Mucosa of rectum (tissue), 2 donors: ENCODE results near the gene HDAC11.
"Not testable (repeated sequence)": the region's sequence is repeated elsewhere in the genome, so short reads cannot be mapped to it uniquely, and the experiment has no call there.

Experiments
- H3K27ac ChIP-seq, 2 donors: one replicate each; pipeline ENCODE4 v1.7.0; 2013; ENCODE audit warnings: inconsistent platforms in 2 of 2, low read depth in 2 of 2, low read length in 2 of 2
- H3K27me3 ChIP-seq, 2 donors: one replicate each; pipeline ENCODE4 v1.7.0; 2013; ENCODE audit warnings: low read length in 2 of 2; ENCODE audit not compliant: control insufficient read depth in 2 of 2, insufficient read depth in 2 of 2
- H3K36me3 ChIP-seq, 2 donors: one replicate each; pipeline ENCODE4 v1.7.0; 2013; ENCODE audit warnings: low read length in 2 of 2; ENCODE audit not compliant: control insufficient read depth in 2 of 2, insufficient read depth in 2 of 2
- H3K4me1 ChIP-seq, 2 donors: one replicate each; pipeline ENCODE4 v1.7.0; 2013; ENCODE audit warnings: low read length in 2 of 2, mild to moderate bottlenecking in 1 of 2; ENCODE audit not compliant: control insufficient read depth in 2 of 2, insufficient read depth in 2 of 2
- H3K4me3 ChIP-seq, 2 donors: one replicate each; pipeline ENCODE4 v1.7.0; 2013; ENCODE audit warnings: low read length in 2 of 2
- H3K9ac ChIP-seq, 2 donors: one replicate each; pipeline ENCODE4 v1.7.0; 2013; ENCODE audit warnings: low read length in 2 of 2, low read depth in 1 of 2, mild to moderate bottlenecking in 1 of 2
- H3K9me3 ChIP-seq, 2 donors: one replicate each; pipeline ENCODE4 v1.7.0; 2013; ENCODE audit warnings: low read length in 2 of 2; ENCODE audit not compliant: control insufficient read depth in 2 of 2
- donor health status: healthy.
- donor health status: Normal muscosa, but diverticular disease.

Gene HDAC11

DNA sequence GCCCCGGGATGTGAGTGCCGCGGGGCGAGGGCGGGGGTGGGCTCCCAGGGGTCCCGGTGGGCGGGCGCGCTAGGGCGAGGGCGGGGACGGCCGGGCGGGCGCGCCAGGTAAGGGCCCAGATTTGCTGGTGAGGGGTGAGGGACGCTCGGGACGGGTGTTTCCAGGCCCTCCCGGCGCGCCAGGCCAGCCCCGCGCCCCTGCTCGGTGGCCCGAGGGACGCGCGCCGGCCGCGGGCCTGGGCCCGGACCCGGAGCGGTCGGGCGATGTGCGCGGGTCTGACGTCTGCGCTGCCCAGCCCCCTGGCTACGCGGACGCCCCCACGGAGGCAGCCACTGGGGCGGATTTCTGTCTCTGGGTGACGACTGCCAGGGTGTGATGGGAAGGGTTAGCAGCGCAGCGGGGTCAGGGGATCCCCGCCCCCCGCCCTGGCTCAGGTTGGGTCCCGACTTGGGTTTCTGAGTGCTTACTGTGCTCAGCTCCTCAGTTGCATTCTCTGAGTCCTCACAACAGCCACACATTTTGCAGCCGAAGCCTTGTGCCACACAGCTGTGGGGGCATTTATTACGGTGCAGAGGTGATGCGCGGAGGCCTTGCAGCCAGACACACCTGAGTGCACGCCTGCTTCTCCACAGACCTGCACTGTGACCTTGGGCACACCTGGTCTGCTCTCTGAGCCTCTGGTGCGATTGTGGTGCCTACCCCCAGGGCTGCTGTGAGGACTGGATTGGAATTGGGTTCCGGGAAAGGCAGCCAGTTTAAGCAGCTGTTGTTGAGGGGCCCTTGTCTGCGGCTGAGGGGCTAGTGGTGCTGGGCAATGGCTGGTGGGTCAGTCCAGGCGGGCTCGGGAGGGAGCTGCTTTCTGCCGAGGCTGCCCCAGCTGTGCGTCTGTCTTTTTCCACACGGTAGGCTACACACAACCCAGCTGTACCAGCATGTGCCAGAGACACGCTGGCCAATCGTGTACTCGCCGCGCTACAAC, 523 bp downstream of the HDAC11 start:
- Histone ChIP-seq H3K4me1 (peaks cover 19 to 28% of the 10 kb centered on the region in 2 donors), H3K4me3 (peak overlapping the region; percentile 68 to 79), H3K27ac (peak overlapping the region in 1 of 2 donors; percentile 43), H3K9me3 (no peaks in the 10 kb centered on the region), H3K9ac (peak overlapping the region; percentile 66 to 77), H3K36me3 (no peaks in the 10 kb centered on the region), H3K27me3 (no peaks in the 10 kb centered on the region)

DNA sequence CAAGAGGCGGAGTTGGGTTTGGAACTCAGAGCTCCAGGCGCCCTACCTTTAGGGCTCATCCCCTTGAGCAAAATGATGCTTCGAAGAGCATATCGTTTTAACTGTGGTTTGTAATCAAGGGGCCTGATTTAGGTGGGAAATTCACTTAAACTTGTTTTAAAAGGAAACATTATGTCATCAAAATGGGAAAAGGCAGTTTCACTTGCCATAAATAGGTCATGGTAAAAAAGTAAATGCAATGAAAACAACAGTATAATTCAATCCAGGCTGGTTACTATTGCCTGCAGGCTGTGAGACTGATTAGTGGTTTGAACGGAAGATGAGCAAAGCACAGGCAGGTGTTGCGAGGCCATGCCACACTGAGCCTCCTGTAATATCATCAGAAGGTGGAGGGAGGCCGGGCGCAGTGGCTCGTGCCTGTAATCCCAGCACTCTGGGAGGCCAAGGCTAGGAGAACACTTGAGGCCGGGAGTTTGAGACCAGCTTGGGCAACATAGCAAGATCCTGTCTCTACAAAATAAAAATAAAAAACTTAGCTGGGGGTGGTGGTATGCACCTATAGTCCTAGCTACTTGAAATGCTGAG, 2.1 kb downstream of the HDAC11 start:
- H3K9me3 ChIP-seq, result no peaks in the 10 kb centered on the region
- H3K27ac ChIP-seq, result no peak overlapping the region
- peaks cover 0 to 4% of the 10 kb centered on the region in 2 donors for H3K36me3 ChIP-seq
- no peaks in the 10 kb centered on the region for H3K27me3 ChIP-seq
- no peak overlapping the region for H3K4me3 ChIP-seq
- H3K9ac ChIP-seq, result no peak overlapping the region
- peaks cover 21 to 28% of the 10 kb centered on the region in 2 donors for H3K4me1 ChIP-seq

DNA sequence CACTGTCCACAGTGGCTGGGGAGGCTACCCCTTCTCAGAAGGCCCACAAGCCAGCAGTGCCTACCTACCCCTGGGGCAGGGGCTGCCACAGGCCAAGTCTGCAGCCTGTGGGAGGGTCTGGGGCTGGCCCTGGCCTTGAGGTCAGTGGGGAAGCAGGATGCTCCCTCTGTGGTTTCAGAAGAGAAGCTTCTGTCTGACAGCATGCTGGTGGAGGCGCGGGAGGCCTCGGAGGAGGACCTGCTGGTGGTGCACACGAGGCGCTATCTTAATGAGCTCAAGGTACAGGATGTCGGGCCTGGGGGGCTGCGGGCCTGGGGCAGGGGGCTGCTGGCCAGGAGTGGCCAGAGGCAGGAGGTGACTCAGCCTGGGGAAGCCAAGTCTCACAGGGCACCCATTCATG, 3.2 kb downstream of the HDAC11 start:
- peaks cover 21 to 28% of the 10 kb centered on the region in 2 donors for H3K4me1 ChIP-seq
- H3K4me3 ChIP-seq, result no peak overlapping the region
- H3K27ac ChIP-seq, result no peak overlapping the region

DNA sequence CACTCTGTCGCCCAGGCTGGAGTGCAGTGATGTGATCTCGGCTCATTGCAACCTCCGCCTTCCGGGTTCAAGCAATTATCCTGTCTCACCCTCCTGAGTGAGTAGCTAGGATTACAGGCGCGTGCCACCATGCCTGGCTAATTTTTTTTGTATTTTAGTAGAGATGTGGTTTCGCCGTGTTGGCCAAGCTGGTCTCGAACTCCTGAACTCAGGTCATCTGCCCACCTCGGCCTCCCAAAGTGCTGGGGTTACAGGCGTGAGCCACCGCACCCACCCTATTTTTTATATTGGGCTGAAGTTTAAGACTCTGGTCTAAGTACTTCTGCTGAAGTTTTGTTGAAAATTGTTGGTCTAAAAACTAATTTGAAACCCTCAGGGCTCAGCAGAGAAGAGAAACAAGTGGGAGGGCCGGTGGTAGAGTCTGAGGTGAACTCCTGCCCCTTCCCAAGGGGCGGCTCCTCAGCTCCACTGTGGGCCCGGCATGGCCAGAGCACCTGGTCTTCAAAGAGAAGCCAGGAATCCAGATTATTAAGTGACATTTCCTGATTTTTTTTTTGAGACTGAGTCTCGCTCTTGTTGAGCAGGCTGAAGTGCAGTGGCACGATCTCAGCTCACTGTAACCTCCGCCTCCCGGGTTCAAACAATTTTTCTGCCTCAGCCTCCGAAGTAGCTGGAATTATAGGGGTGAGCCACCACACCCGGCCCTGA, 4.0 kb downstream of the HDAC11 start:
- no peaks in the 10 kb centered on the region for H3K9me3 ChIP-seq
- peaks cover 21 to 26% of the 10 kb centered on the region in 2 donors for H3K4me1 ChIP-seq
- peak overlapping the region; percentile 41 to 60 for H3K9ac ChIP-seq
- no peak overlapping the region for H3K4me3 ChIP-seq
- H3K27ac ChIP-seq, result peak overlapping the region; percentile 92 to 93
- H3K36me3 ChIP-seq, result peaks cover 3 to 4% of the 10 kb centered on the region in 2 donors
- H3K27me3 ChIP-seq, result no peaks in the 10 kb centered on the region

More for the DNA sequence above, 3.2 kb downstream of the HDAC11 start:
- H3K9ac ChIP-seq, result no peak overlapping the region
- no peaks in the 10 kb centered on the region for H3K9me3 ChIP-seq
- no peaks in the 10 kb centered on the region for H3K27me3 ChIP-seq
- peaks cover under 1 to 4% of the 10 kb centered on the region in 2 donors for H3K36me3 ChIP-seq

DNA sequence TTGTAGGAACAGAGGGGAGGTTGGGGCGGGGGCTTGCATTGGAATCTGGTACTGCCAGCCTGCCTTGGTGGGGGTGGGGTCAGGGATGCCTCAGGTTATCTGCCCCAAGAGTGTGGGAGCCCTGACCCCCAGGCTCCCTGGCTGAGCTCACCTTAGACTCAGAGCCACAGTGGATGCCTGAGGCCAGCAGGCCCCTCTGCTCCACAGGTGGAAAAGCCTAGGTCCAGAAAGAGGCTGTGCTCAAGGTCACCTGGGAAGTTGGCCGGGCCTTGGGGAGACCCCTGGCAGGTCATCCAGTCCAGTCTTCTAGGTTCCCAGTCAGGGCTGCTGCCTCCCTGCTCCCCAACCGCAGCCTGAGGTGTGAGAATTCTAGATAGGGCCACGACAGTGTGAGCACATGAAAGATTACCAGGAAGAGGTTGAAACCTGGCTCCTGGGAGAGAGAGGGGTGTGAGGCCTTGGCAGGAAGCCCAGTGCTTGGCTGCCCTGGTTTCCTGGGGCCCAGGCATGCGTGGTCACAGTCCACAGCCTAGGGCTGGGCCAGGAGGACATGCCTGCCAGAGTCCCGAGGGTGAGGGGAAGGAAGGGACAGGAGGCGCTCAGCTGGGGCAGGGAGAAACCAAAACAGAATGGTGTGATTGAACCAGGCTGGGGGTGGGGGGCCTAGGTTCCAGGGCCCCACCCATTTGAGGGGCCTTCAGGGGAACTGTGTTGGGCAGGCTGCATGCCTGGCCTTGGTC, 4.9 kb downstream of the HDAC11 start:
- Histone ChIP-seq H3K9me3 (no peaks in the 10 kb centered on the region), H3K36me3 (peaks cover 3 to 4% of the 10 kb centered on the region in 2 donors), H3K27me3 (no peaks in the 10 kb centered on the region), H3K4me1 (peaks cover 21 to 24% of the 10 kb centered on the region in 2 donors), H3K4me3 (no peak overlapping the region), H3K9ac (peak overlapping the region; percentile 41 to 60), H3K27ac (peak overlapping the region; percentile 92 to 93)

DNA sequence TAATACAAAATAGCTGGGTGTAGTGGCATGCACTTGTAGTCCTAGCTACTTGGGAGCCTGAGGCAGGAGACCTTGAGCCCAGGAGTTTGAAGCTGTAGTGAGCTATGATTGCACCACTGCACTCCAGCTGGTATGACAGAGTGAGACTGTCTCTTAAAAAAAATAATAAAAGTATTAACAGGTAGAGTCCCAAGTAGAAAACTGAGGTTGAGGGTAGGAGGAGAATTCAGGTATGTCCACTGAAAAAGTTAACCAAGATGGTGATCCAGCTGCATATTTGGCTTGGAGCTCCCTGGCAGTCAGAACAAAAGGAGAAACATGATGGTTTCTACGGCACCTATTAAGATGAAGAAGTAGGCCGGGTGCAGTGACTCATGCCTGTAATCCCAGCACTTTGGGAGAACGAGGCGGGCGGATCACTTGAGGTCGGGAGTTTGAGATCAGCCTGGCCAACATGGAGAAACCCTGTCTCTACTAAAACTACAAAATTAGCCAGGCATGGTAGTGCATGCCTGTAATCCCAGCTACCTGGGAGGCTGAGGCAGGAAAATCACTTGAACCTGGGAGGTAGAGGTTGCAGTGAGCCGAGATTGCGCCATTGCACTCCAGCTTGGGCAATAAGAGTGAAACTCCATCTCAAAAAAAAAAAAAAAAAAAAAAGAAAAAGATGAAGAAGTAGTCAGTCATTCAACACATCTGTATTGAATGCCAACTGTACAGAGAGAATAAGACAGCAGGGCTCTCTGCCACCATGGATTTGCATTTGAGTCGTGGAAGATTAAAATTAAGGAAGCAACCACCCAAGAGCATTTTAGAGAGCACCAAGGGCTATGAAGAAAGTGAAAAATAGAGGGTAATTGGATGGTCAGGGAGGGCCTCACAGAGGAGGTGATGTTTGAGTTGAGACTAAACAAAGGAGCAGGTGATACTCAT, 5.8 kb downstream of the HDAC11 start:
- not testable (repeated sequence) for H3K9me3 ChIP-seq, H3K27me3 ChIP-seq, H3K4me3 ChIP-seq, H3K36me3 ChIP-seq
- Histone ChIP-seq H3K4me1 (peaks cover 17 to 19% of the 10 kb centered on the region in 2 donors), H3K9ac (peak overlapping the region in 1 of 2 donors; percentile 54), H3K27ac (peak overlapping the region; percentile 74 to 92)

DNA sequence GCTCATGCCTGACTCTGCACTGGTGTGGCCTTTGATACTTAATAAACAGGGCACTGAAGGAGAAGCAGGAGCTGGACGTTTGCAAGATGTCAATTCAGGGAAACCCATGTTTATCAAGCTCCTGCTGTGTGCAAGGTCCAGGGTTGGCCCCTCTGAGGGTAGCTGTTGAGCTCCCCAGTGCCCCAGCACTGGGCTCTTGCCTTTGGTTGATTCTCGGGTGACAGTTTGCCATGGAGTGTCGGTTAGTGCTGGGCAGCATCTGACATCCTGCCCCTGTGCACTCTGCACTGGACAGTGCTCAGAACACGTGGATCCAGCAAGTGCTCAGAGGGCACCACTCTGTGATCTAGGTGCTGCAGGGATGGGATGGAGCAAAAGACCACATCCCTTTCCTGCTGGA, 7.3 kb downstream of the HDAC11 start:
- H3K27ac ChIP-seq, result no peak overlapping the region
- H3K27me3 ChIP-seq, result no peaks in the 10 kb centered on the region
- H3K9me3 ChIP-seq, result no peaks in the 10 kb centered on the region
- H3K9ac ChIP-seq, result no peak overlapping the region
- peaks cover 14 to 16% of the 10 kb centered on the region in 2 donors for H3K4me1 ChIP-seq
- H3K4me3 ChIP-seq, result no peak overlapping the region
- H3K36me3 ChIP-seq, result peaks cover 3 to 4% of the 10 kb centered on the region in 2 donors

DNA sequence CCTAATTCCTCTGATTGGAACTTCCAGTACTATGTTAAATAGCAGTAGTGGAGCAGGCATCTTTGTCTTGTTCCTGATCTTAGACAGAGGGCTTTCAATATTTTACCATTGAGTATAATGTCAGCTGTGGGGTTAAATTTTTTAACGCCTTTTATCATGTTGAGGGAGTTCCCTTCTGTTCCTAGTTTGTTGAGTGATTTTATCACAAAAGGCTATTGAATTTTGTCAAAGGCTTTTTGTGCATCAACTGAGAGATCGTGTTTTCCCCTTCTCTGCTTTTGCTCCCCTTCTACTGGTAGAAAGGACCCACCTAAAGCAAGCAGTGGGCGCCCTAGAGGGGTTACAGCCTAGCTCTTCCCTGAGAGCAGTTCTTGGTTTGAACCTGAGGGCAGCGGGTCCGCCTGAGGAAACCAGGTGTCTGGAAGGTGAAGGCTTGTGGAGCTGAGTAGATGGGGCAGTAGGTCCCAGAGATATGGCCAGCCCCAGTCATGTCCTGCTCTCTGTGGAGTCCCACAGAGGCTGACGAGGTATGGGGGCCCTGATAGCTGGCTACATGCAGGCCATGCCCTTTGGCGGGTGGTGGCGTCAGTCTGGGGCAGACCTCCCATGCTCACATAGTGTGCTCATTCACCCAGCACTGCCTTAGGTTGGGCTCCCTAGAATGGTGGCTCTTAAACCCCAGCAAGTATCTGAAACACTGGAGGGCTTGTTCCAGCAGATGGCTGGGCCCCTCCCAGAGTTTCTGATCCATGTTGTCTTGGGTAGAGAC, 11.3 kb downstream of the HDAC11 start:
- H3K9ac ChIP-seq, result no peak overlapping the region
- H3K27me3 ChIP-seq, result no peaks in the 10 kb centered on the region
- no peaks in the 10 kb centered on the region for H3K9me3 ChIP-seq
- H3K36me3 ChIP-seq, result peaks cover 3 to 9% of the 10 kb centered on the region in 2 donors
- H3K4me1 ChIP-seq, result peaks cover 0 to under 1% of the 10 kb centered on the region in 2 donors
- H3K27ac ChIP-seq, result no peak overlapping the region
- no peak overlapping the region for H3K4me3 ChIP-seq
